IPS-18c (cell line): ENCODE results near the gene GPR101.
"Not testable (repeated sequence)": the region's sequence is repeated elsewhere in the genome, so short reads cannot be mapped to it uniquely, and the experiment has no call there.

ENCODE experiments used
- H3K4me3 ChIP-seq: 2 replicates; pipeline ENCODE4 v1.7.0; 2013; ENCODE audit warnings: low read depth, mild to moderate bottlenecking, low read length, moderate library complexity; ENCODE audit not compliant: insufficient read depth
- H3K9me3 ChIP-seq: one replicate; pipeline ENCODE4 v1.6.1; 2013; ENCODE audit warnings: mild to moderate bottlenecking, low read length, moderate library complexity; ENCODE audit not compliant: control insufficient read depth, insufficient read depth

GPR101 gene

DNA sequence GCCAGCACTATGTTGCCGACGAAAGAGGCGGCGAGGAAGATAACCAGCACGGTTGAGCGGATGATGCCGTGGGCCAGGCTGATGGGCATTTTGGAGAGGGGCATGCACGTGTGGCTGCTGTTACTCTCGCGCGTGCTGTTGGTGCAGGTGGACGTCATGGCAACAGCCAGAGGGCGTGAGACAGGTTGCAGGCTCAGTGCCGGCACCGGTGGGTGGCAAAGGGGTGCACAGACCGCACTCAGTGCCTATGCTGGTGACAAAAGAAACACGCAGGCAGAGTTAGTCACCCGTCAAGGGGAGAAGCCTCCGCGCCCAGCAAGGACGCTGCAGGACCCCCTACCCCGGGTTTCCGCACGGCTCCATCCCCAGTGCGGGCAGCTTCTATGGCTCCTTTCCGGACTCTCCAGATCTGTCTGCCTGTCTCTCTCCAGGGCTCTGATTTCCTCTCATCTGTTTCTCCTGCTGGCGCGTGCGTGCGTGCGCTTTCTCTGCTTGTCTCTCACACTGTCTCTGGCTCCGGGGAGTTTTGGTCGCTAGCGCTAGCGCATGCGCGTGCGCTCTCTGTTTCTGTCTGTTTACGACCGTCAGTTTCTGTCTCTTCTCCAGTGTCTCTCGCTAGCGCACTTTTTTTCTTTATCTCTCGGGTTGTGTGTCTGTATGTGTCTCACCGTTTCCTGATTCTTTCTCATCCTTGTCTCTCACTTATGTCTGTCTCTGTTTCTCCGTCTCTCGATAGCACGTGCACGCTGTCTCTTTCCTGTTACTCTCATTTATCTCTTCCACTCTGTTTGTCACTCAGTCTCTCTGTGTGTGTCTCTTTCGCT, 2.1 kb downstream of the GPR101 start:
- Histone ChIP-seq H3K4me3 (peak overlapping the region; percentile 44), H3K9me3 (peaks cover 17% of the 10 kb centered on the region)

DNA sequence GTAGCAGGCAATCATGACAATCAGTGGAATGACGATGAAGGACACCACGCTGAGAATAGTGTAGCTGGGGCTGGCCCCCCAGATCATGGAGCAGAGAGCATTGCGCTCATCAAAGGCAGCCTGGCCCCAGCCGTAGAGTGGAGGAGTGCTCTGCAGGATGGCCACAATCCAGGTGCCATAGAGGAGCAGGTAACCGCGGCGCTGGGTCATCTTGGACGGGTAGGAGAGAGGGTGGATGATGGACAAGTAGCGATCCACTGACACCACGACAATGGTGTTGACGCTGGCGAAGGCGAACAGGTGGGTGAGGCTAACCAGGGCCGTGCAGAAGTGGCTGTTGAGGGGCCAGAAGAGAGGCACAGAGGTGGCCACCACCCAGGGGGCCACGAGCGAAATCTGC, 2.8 kb downstream of the GPR101 start:
- Histone ChIP-seq H3K9me3 (peaks cover 18% of the 10 kb centered on the region), H3K4me3 (peak overlapping the region; percentile 44)

DNA sequence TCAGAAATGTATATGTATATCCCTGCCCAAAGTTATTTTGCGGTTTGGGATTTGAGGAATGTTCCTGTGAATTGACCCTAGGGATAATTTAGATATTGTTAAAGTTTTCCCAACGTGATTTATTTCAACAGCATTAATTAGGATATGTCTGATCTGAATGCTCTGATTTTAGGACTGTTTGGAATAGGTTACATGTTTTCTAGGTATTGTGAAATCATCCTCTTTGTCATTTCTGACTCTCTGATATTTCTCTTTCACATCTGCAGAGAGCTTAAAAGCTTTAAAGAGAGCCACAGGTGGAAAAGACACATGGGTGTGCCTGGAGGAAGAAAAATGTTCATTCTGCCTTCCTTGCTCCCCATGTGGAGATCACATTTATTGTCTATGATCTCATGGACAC, 5.1 kb downstream of the GPR101 start:
- Histone ChIP-seq H3K9me3 (peaks cover 10% of the 10 kb centered on the region), H3K4me3 (no peak overlapping the region)

DNA sequence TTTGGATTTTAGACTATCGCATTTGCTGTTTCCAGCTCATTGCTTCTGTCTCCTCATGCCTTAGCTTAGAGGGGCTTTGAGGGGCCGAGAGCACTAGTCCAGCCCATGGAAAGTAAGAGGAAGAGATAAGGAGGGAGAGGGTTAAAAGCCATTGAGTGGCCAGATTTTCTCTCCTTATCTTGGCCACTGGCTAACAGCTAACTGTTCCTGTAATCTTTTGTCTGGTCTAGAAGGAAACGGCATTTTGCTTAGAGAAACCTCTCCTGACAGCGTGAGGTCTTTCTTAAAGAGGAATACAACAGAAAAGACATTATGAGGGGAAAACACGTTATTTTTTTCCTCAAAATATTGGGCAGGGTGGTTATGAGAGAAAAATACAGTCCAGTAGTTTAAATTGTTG, 7.9 kb downstream of the GPR101 start:
- no peak overlapping the region for H3K4me3 ChIP-seq
- H3K9me3 ChIP-seq = peaks cover 12% of the 10 kb centered on the region

DNA sequence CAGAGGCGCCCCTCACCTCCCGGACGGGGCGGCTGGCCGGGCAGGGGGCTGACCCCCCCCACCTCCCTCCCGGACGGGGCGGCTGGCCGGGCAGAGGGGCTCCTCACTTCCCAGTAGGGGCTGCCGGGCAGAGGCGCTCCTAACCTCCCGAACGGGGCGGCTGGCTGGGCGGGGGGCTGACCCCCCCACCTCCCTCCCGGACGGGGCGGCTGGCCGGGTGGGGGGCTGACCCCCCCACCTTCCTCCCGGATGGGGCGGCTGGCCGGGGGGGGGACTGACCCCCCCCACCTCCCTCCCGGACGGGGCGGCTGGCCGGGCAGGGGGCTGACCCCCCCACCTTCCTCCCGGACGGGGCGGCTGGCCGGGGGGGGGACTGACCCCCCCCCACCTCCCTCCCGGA, 33.6 kb downstream of the GPR101 start:
- H3K9me3 ChIP-seq, H3K4me3 ChIP-seq: not testable (repeated sequence)

DNA sequence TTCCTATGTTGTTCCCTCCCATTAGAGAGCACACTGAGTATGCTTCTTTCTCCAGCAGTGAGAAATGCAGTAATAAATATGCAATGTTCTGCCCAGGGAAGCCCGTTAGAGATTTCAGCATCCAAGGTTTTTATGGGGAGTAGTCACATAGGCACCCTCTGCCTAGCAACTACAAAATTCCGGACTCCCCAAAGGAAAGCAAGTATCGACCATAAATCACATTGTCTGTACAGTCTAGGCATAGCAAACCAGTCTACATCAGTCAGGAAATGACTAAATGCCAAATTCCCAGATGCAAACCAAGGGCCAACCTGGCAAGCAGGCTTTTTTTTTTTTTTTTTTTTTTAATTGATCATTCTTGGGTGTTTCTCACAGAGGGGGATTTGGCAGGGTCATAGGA, 34.8 kb downstream of the GPR101 start:
- H3K9me3 ChIP-seq = peaks cover 4% of the 10 kb centered on the region
- no peak overlapping the region for H3K4me3 ChIP-seq
